ENCODE results near the gene BAG2. TPM values are rescaled to one million over a fixed set of nuclear protein-coding genes. Genes with fewer than 3 reads are reported as not detected.

BAG2 gene
- total RNA-seq, 1 experiment from 2014 or later: 11.0 TPM

DNA sequence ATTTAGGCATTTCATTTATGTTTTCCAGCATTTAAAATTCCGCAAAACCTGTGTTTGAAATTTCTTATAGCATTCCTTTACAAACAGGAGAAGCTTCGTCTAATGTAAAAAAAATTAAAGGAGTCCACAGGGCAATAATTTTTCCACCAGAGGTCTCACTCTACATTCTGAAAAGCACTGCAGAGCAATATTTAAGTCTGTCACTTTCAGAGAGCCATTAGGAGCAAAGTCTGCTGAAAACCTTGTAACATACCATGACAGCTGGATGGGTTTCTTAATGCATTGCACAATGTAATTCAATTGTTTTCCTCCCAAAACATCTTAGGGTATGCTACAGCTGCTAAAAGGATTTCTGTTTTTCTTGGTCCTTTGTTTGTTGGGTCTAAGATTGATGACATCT lies 18.0 kb downstream of the BAG2 start:
- Histone ChIP-seq H3K4me2 (no peak overlapping the region), H3K9me3 (ENCODE audit: insufficient read depth, low read depth) (no peaks in the 10 kb centered on the region), H3K79me2 (ENCODE audit: low read depth) (no peaks in the 10 kb centered on the region), H2AFZ (no peak overlapping the region), H4K20me1 (ENCODE audit: insufficient read depth) (no peaks in the 10 kb centered on the region), H3K4me3 (no peak overlapping the region), H3K9me2 (ENCODE audit: insufficient read depth) (no peaks in the 10 kb centered on the region), H3K27me3 (ENCODE audit: insufficient read depth, low read depth) (no peaks in the 10 kb centered on the region), H3K36me3 (ENCODE audit: low read depth) (peaks cover 10% of the 10 kb centered on the region; the same call in 1 of the 2 replicates), H3F3A (ENCODE audit: insufficient read depth, low read depth) (peaks cover 7% of the 10 kb centered on the region; the same call in 1 of the 2 replicates), H3K4me1 (replicated peaks; ENCODE audit: insufficient read depth) (no peaks in the 10 kb centered on the region), H3K27ac (no peak overlapping the region)
- BruUV-seq (replicated peaks): no TSS peak
- POLR2A ChIA-PET (ENCODE audit: unreplicated experiment): interaction anchor here (0.6 kb wide), 1 partner anchor 968 kb away, joined by 12 read pairs; no protein-coding TSS in a partner anchor
- CTCF ChIA-PET: no interaction called here
- DNase-seq: no peak
- TF ChIP-seq EZH2 (IDR thresholded peaks at IDR 0.05; ENCODE audit: low read depth): no peak
- TF ChIP-seq, protein P1, sequence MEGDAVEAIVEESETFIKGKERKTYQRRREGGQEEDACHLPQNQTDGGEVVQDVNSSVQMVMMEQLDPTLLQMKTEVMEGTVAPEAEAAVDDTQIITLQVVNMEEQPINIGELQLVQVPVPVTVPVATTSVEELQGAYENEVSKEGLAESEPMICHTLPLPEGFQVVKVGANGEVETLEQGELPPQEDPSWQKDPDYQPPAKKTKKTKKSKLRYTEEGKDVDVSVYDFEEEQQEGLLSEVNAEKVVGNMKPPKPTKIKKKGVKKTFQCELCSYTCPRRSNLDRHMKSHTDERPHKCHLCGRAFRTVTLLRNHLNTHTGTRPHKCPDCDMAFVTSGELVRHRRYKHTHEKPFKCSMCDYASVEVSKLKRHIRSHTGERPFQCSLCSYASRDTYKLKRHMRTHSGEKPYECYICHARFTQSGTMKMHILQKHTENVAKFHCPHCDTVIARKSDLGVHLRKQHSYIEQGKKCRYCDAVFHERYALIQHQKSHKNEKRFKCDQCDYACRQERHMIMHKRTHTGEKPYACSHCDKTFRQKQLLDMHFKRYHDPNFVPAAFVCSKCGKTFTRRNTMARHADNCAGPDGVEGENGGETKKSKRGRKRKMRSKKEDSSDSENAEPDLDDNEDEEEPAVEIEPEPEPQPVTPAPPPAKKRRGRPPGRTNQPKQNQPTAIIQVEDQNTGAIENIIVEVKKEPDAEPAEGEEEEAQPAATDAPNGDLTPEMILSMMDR (conservative IDR thresholded peaks at IDR 0.05): peak; percentile 45; the same call in 1 of the 2 replicates
- intact Hi-C loops (cut with micrococcal nuclease; ENCODE audit: unreplicated experiment): loop anchor here (1.0 kb wide), 1 partner anchor 126 kb away; no protein-coding TSS in a partner anchor

GRCh38 chr6:57193177-57193576 lies 21.1 kb downstream of the BAG2 start:
- Histone ChIP-seq H2AFZ (no peak overlapping the region), H3F3A (ENCODE audit: insufficient read depth, low read depth) (peaks cover 7% of the 10 kb centered on the region), H3K36me3 (ENCODE audit: low read depth) (no peaks in the 10 kb centered on the region), H3K9me2 (ENCODE audit: insufficient read depth) (no peaks in the 10 kb centered on the region), H3K27ac (no peak overlapping the region), H3K4me1 (replicated peaks; ENCODE audit: insufficient read depth) (no peaks in the 10 kb centered on the region), H4K20me1 (ENCODE audit: insufficient read depth) (no peaks in the 10 kb centered on the region), H3K4me3 (no peak overlapping the region), H3K79me2 (ENCODE audit: low read depth) (no peaks in the 10 kb centered on the region), H3K4me2 (no peak overlapping the region), H3K27me3 (ENCODE audit: insufficient read depth, low read depth) (no peaks in the 10 kb centered on the region), H3K9me3 (ENCODE audit: insufficient read depth, low read depth) (no peaks in the 10 kb centered on the region)
- ChIA-PET CTCF (no interaction called here), POLR2A (ENCODE audit: unreplicated experiment) (interaction anchor here (0.7 kb wide), 1 partner anchor 21 kb away, joined by 17 read pairs; no protein-coding TSS in a partner anchor)
- intact Hi-C loops (cut with micrococcal nuclease; ENCODE audit: unreplicated experiment): no loop called here
- no TSS peak for BruUV-seq (replicated peaks)
- DNase-seq: no peak
- TF ChIP-seq, protein P1 (conservative IDR thresholded peaks at IDR 0.05): no peak
- no peak for TF ChIP-seq EZH2 (IDR thresholded peaks at IDR 0.05; ENCODE audit: low read depth)

DNA sequence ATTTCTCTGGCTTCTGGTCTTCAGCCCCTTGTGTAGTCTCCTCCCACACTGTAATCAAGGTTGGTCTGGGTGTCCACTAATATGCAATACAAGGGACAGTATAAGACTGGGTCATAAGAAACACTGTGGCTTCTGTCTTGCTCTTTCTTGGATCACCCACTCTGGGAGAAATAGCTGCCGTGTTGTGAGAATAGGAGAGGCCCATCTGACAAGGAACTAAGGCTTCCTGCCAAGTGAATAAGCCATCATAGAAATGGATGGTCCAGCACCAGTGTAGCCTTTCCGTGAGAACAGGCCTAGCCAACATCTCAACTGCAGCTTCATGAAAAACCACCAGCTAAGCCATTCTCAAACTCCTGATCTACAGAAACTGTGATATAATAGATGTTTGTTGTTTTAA lies 23.3 kb downstream of the BAG2 start:
- H3K79me2 ChIP-seq (ENCODE audit: low read depth): no peaks in the 10 kb centered on the region
- CTCF ChIA-PET: no interaction called here

More for the DNA sequence above, 23.3 kb downstream of the BAG2 start:
- intact Hi-C loops (cut with micrococcal nuclease; ENCODE audit: unreplicated experiment): no loop called here
- POLR2A ChIA-PET (ENCODE audit: unreplicated experiment): no interaction called here
- TF ChIP-seq, protein P1 (conservative IDR thresholded peaks at IDR 0.05): no peak
- TF ChIP-seq EZH2 (IDR thresholded peaks at IDR 0.05; ENCODE audit: low read depth): no peak
- Histone ChIP-seq H3K9me2 (ENCODE audit: insufficient read depth) (no peaks in the 10 kb centered on the region), H3K4me1 (replicated peaks; ENCODE audit: insufficient read depth) (no peaks in the 10 kb centered on the region), H3K9me3 (ENCODE audit: insufficient read depth, low read depth) (no peaks in the 10 kb centered on the region), H4K20me1 (ENCODE audit: insufficient read depth) (no peaks in the 10 kb centered on the region), H3K4me3 (no peak overlapping the region), H3K4me2 (no peak overlapping the region), H3F3A (ENCODE audit: insufficient read depth, low read depth) (no peaks in the 10 kb centered on the region; the same call in 1 of the 2 replicates), H3K27me3 (ENCODE audit: insufficient read depth, low read depth) (no peaks in the 10 kb centered on the region), H3K36me3 (ENCODE audit: low read depth) (no peaks in the 10 kb centered on the region), H2AFZ (no peak overlapping the region), H3K27ac (no peak overlapping the region)
- BruUV-seq (replicated peaks): no TSS peak
- no peak for DNase-seq
